ENCODE measurements around the gene C20orf202. TPM values are rescaled to one million over a fixed set of nuclear protein-coding genes. Genes with fewer than 3 reads are reported as not detected.

C20orf202 gene
- total and polyA plus RNA-seq, 8 donors: 0.13 to 0.23 (median 0.16) TPM; not detected in 4

DNA sequence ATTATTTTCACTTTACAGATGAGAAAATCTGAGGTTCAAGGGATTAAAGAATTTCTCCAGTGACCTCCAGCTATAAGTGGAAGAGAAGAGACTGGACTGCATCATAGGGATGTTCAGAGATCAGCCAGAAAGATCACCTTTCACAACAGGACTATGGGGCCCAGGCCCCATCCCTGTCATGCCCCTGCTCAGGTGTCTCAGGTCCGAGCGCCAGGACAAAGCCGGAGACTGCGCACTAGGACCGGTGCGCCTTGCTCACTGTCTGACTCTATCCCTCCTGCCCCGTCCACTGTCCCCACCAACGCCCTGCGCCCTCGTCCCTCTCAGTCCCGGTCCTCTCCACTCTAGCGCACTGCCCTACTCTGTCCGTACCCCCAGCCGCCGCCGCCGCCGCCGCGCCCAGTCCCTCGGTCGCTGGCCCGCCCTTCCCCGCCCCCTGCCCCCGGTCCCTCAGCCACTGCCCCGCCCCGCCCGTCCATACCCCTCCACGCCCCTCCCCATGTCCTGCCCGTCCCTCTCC is 22.1 kb downstream of the C20orf202 start:
- intact Hi-C loops (cut with DNase I): no loop called here
- FAIRE-seq (no peak), ATAC-seq (peak in 3 of 4 donors; percentile 30 to 64 (median 63)), DNase-seq (peak in 1 of 6 donors; percentile 74)
- WGBS, 2 donors: 1 to 3% methylated on average over 10 to 30 of the region's 30 CpGs
- peaks cover 0 to 9% (median 0%) of the 10 kb centered on the region in 3 donors for H3K4me1 ChIP-seq
- H3K4me3 ChIP-seq: peak overlapping the region in 2 of 4 donors; percentile 26 to 39
- no peak overlapping the region for H3K27ac ChIP-seq
- H3K9me3 ChIP-seq: no peaks in the 10 kb centered on the region
- TF ChIP-seq, protein P1, sequence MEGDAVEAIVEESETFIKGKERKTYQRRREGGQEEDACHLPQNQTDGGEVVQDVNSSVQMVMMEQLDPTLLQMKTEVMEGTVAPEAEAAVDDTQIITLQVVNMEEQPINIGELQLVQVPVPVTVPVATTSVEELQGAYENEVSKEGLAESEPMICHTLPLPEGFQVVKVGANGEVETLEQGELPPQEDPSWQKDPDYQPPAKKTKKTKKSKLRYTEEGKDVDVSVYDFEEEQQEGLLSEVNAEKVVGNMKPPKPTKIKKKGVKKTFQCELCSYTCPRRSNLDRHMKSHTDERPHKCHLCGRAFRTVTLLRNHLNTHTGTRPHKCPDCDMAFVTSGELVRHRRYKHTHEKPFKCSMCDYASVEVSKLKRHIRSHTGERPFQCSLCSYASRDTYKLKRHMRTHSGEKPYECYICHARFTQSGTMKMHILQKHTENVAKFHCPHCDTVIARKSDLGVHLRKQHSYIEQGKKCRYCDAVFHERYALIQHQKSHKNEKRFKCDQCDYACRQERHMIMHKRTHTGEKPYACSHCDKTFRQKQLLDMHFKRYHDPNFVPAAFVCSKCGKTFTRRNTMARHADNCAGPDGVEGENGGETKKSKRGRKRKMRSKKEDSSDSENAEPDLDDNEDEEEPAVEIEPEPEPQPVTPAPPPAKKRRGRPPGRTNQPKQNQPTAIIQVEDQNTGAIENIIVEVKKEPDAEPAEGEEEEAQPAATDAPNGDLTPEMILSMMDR (IDR thresholded peaks at IDR 0.05): no peak
- H3K36me3 ChIP-seq: no peaks in the 10 kb centered on the region
- peaks cover 0 to 26% (median 3%) of the 10 kb centered on the region in 4 donors for H3K27me3 ChIP-seq

DNA sequence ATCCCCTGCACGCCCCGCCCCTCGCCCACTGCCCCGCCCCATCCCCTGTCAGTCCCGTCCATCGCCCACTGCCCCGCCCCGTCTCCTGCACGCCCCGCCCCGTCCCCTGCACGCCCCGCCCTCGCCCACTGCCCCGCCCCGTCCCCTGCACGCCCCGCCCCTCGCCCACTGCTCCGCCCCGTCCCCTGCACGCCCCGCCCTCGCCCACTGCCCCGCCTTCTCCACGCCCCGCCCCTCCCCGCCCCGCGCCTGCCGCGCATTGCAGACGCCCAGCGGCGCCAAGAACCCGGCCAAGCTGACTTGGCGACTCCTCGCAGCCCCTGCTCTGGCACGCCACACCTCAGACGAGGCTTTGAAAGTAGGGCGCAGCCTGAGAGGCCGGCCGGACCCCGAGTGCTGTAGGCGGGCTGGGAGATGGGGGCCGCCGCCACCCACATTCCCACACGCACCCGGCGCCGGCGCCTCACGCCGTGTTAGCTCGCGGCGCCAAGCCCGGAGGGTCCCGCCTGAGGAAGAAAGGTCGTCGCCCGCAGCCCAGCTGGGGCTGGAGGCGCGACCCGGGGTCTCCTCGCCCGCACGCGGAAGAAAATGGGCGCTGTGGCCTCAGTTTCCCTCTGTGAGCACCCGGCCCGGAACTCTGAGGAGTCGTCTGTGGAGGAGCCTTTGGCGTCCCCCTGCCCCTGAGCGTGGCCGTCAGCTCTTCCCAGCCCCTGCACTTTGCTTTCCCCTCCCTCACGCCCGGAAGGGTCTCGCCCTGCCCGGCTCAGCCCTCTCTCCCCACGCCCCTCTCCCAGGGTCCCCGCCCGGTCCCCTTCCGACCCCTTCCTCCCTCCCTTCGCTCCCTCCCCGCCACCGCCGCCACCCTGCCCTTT is 22.8 kb downstream of the C20orf202 start, which contains the start of gene RAD21L1:
TSS of gene RAD21L1 (plus strand) at position 262 of the 872 bp plus-strand sequence. CDS start 2,410 bp downstream, outside the sequence.
- Histone ChIP-seq H3K9me3 (no peaks in the 10 kb centered on the region), H3K27me3 (peaks cover 0 to 30% (median 3%) of the 10 kb centered on the region in 4 donors), H3K4me3 (peak within 1 kb of the TSS; percentile 47 to 68 (median 56)), H3K4me1 (peaks cover 0 to 9% (median 0%) of the 10 kb centered on the region in 3 donors), H3K27ac (no peak within 1 kb of the TSS), H3K36me3 (no peaks in the 10 kb centered on the region)
- DNase-seq (peak; percentile 74 to 97 (median 88)), ATAC-seq (peak; percentile 92 to 97 (median 94)), FAIRE-seq (no peak)
- TF ChIP-seq, protein P1 (IDR thresholded peaks at IDR 0.05): no peak
- intact Hi-C loops (cut with DNase I): no loop called here
- WGBS, 2 donors: 2% methylated on average over 51 to 87 of the region's 88 CpGs

DNA sequence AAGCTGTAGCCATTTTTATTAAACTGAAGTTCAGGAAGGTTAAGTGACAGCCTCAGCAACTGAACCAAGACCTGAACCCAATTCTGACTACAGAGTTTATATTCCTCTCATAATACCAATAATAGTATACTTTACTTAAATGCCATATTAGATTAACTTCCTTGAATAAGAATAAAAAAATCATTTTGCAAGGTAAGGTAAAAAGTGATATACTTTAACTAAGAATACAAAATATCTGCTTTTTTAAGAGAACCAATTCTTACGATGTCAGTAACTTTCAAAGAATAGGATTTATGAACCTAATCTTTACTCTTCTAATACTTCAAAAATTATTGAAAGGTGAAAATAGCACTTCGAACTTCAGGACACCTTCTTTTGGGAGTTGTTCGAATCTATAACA is 26.3 kb downstream of the C20orf202 start:
- Histone ChIP-seq H3K27me3 (peaks cover 0 to 35% (median 3%) of the 10 kb centered on the region in 4 donors), H3K36me3 (no peaks in the 10 kb centered on the region), H3K4me1 (peaks cover 0 to 9% (median 0%) of the 10 kb centered on the region in 3 donors), H3K9me3 (no peaks in the 10 kb centered on the region), H3K4me3 (no peak overlapping the region), H3K27ac (no peak overlapping the region)
- DNase-seq (no peak), ATAC-seq (no peak), FAIRE-seq (no peak)
- intact Hi-C loops (cut with DNase I): no loop called here
- TF ChIP-seq, protein P1 (IDR thresholded peaks at IDR 0.05): no peak
- 71 to 79% methylated on average over 3 of the region's 3 CpGs for WGBS, 2 donors

DNA sequence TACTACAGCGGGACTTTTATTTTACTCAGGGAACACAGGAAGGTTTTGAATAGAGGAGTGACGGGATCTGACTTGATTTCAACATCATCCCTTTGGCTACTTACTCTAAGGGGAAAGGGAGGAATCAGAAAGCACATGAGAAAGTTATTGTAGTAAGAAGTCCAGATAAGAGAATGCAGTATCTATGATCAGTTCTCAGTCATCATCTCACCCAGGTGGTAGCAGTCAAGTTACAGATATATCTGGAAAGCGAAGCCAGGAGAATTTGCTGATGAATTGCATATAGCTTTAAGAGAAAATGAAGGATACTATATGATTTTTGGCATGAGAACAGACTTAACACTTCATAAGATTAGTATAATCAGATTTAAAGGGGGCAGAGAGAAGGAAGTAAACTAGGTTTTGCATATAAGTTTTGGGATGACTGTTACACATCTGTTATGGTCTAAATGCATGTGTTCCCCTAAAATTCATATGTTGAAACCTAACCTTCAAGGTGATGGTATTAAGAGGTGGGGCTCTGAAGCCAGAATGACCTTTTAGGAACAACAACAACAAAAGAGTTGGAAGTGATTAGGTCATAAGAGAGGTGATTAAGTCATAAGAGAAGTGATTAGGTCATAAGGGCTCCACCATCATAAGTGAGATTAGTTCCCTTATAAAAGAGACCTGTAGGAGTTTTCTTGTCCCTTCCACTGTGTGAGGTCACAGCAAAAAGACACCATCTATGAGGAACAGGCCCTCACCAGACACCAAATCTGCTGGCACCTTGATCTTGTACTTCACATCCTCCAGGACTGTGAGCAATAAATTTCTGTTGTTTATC is 29.2 kb downstream of the C20orf202 start:
- H3K27me3 ChIP-seq: peaks cover 0 to 32% (median 2%) of the 10 kb centered on the region in 4 donors
- TF ChIP-seq, protein P1 (IDR thresholded peaks at IDR 0.05): no peak
- no peak overlapping the region for H3K4me3 ChIP-seq
- H3K4me1 ChIP-seq: no peaks in the 10 kb centered on the region
- 86 to 96% methylated on average over 3 of the region's 3 CpGs for WGBS, 2 donors
- FAIRE-seq (no peak), ATAC-seq (no peak), DNase-seq (no peak)
- H3K27ac ChIP-seq: no peak overlapping the region
- H3K9me3 ChIP-seq: no peaks in the 10 kb centered on the region
- no peaks in the 10 kb centered on the region for H3K36me3 ChIP-seq
- intact Hi-C loops (cut with DNase I): no loop called here

Data from pancreas (tissue), 10 donors.